Measurements from ENCODE around the gene GRP. TPM values are rescaled to one million over a fixed set of nuclear protein-coding genes. Genes with fewer than 3 reads are reported as not detected.

GRP gene
- polyA plus RNA-seq, 3 donors = not detected

GRCh38 chr18:59264121-59264571 is 44.2 kb downstream of the GRP start:
- Histone ChIP-seq H2AFZ (ENCODE audit: insufficient read depth, low read depth, low read length, poor library complexity, severe bottlenecking) (no peak overlapping the region), H3K9me3 (replicated peaks in 1 of 2; ENCODE audit: control insufficient read depth in 1 of 2, insufficient read depth in 1 of 2, low read length in 2 of 2) (peaks cover 3 to 44% of the 10 kb centered on the region in 2 donors), H3K27ac (ENCODE audit: low read depth in 1 of 2, low read length in 2 of 2) (no peak overlapping the region), H3K27me3 (ENCODE audit: control insufficient read depth in 2 of 2, insufficient read depth in 2 of 2, low read length in 2 of 2) (peaks cover 59 to 64% of the 10 kb centered on the region in 2 donors), H3K79me2 (ENCODE audit: insufficient read depth, low read length) (no peaks in the 10 kb centered on the region), H3K4me2 (replicated peaks; ENCODE audit: extremely low read depth, low read length, poor library complexity, severe bottlenecking) (no peak overlapping the region), H3K36me3 (replicated peaks in 1 of 2; ENCODE audit: control insufficient read depth in 1 of 2, insufficient read depth in 2 of 2, low read length in 2 of 2) (no peaks in the 10 kb centered on the region), H3K4me1 (ENCODE audit: control insufficient read depth in 1 of 2, insufficient read depth in 2 of 2, low read length in 2 of 2) (no peaks in the 10 kb centered on the region), H4K20me1 (ENCODE audit: insufficient read depth, low read length) (no peaks in the 10 kb centered on the region), H3K4me3 (replicated peaks in 1 of 3; ENCODE audit: low read depth in 2 of 3, low read length in 3 of 3) (no peak overlapping the region), H3K9ac (ENCODE audit: insufficient read depth, low read length, poor library complexity, severe bottlenecking) (no peak overlapping the region)
- Mint-ChIP-seq H3K27me3 (ENCODE audit: low read depth in 3 of 3) (peaks cover 71 to 79% (median 73%) of the 10 kb centered on the region in 3 donors), H3K9me3 (peaks cover 0 to 34% (median 29%) of the 10 kb centered on the region in 7 donors), H3K36me3 (peaks cover 0 to 6% of the 10 kb centered on the region in 2 donors), H3K4me1 (peaks cover 20% of the 10 kb centered on the region), H3K27ac (no peak overlapping the region), H3K4me3 (peak overlapping the region in 1 of 2 donors; percentile 58)
- DNase-seq = no peak
- WGBS (ENCODE audit: insufficient coverage) = 15% methylated on average over 10 of the region's 17 CpGs
- intact Hi-C loops (cut with micrococcal nuclease) = no loop called here
- TF ChIP-seq CTCF (IDR thresholded peaks at IDR 0.05) = no peak

DNA sequence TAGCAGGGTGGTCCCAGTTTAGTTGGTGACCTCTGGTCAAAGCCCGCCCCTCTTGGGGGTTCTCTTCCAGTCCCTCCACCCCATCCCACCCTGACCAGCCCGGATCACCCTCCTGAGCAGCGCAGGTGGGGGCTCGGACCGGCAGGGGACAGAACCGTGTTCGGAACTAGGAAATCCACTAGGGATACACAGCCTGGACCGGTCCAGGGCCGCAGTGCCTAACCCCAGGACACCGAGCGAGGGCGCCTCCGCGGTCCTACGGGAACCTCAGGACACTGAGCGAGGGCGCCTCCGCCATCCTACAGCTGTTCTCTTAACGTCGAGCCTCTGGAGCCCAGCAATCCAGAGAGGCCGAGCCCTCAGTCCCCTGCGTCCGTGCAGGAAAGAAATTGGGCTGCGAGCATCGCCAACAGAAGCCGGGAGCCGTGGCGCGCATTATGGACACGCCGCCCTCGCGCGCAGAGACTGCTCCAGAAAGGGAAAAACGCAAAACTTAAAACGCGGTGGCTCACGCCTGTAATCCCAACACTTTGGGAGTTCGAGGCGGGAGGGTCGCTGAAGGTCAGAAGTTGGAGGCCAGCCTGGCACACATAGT is 44.8 kb downstream of the GRP start:
- Histone ChIP-seq H3K4me3 (replicated peaks in 1 of 3; ENCODE audit: low read depth in 2 of 3, low read length in 3 of 3) (peak overlapping the region in 1 of 3 experiments; percentile 72), H3K27me3 (ENCODE audit: control insufficient read depth in 2 of 2, insufficient read depth in 2 of 2, low read length in 2 of 2) (peaks cover 64 to 70% of the 10 kb centered on the region in 2 donors), H4K20me1 (ENCODE audit: insufficient read depth, low read length) (no peaks in the 10 kb centered on the region), H3K9me3 (replicated peaks in 1 of 2; ENCODE audit: control insufficient read depth in 1 of 2, insufficient read depth in 1 of 2, low read length in 2 of 2) (peaks cover 3 to 49% of the 10 kb centered on the region in 2 donors), H3K4me1 (ENCODE audit: control insufficient read depth in 1 of 2, insufficient read depth in 2 of 2, low read length in 2 of 2) (no peaks in the 10 kb centered on the region), H3K9ac (ENCODE audit: insufficient read depth, low read length, poor library complexity, severe bottlenecking) (no peak overlapping the region), H3K27ac (ENCODE audit: low read depth in 1 of 2, low read length in 2 of 2) (no peak overlapping the region), H3K36me3 (replicated peaks in 1 of 2; ENCODE audit: control insufficient read depth in 1 of 2, insufficient read depth in 2 of 2, low read length in 2 of 2) (no peaks in the 10 kb centered on the region), H3K4me2 (replicated peaks; ENCODE audit: extremely low read depth, low read length, poor library complexity, severe bottlenecking) (peak overlapping the region; percentile 53), H2AFZ (ENCODE audit: insufficient read depth, low read depth, low read length, poor library complexity, severe bottlenecking) (peak overlapping the region; percentile 43), H3K79me2 (ENCODE audit: insufficient read depth, low read length) (no peaks in the 10 kb centered on the region)
- H3K4me3 Mint-ChIP-seq = peak overlapping the region; percentile 77 to 87
- H3K36me3 Mint-ChIP-seq = peaks cover 0 to 8% of the 10 kb centered on the region in 2 donors
- H3K4me1 Mint-ChIP-seq = peaks cover 24% of the 10 kb centered on the region
- intact Hi-C loops (cut with micrococcal nuclease) = no loop called here
- 9% methylated on average over 40 of the region's 41 CpGs for WGBS (ENCODE audit: insufficient coverage)
- peaks cover 0 to 36% (median 32%) of the 10 kb centered on the region in 7 donors for H3K9me3 Mint-ChIP-seq
- H3K27ac Mint-ChIP-seq = no peak overlapping the region
- TF ChIP-seq CTCF (IDR thresholded peaks at IDR 0.05) = no peak
- H3K27me3 Mint-ChIP-seq (ENCODE audit: low read depth in 3 of 3) = peaks cover 71 to 78% (median 77%) of the 10 kb centered on the region in 3 donors
- DNase-seq = no peak

All from CD14-positive monocyte (primary cell).